ENCODE data around the gene LNPK. TPM values are rescaled to one million over a fixed set of nuclear protein-coding genes. Genes with fewer than 3 reads are reported as not detected.

The LNPK gene, protein sequence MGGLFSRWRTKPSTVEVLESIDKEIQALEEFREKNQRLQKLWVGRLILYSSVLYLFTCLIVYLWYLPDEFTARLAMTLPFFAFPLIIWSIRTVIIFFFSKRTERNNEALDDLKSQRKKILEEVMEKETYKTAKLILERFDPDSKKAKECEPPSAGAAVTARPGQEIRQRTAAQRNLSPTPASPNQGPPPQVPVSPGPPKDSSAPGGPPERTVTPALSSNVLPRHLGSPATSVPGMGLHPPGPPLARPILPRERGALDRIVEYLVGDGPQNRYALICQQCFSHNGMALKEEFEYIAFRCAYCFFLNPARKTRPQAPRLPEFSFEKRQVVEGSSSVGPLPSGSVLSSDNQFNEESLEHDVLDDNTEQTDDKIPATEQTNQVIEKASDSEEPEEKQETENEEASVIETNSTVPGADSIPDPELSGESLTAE
- total RNA-seq (ENCODE audit: low replicate concordance), result 26.4 and 33.7 TPM in 2 replicates
- long read RNA-seq, full-length matches to known transcripts, result 21 of 38 reads
- long read RNA-seq, partial matches to known transcripts, result 3 of 38 reads
- long read RNA-seq, other reads (novel, unspliced or antisense), result 14 of 38 reads

DNA sequence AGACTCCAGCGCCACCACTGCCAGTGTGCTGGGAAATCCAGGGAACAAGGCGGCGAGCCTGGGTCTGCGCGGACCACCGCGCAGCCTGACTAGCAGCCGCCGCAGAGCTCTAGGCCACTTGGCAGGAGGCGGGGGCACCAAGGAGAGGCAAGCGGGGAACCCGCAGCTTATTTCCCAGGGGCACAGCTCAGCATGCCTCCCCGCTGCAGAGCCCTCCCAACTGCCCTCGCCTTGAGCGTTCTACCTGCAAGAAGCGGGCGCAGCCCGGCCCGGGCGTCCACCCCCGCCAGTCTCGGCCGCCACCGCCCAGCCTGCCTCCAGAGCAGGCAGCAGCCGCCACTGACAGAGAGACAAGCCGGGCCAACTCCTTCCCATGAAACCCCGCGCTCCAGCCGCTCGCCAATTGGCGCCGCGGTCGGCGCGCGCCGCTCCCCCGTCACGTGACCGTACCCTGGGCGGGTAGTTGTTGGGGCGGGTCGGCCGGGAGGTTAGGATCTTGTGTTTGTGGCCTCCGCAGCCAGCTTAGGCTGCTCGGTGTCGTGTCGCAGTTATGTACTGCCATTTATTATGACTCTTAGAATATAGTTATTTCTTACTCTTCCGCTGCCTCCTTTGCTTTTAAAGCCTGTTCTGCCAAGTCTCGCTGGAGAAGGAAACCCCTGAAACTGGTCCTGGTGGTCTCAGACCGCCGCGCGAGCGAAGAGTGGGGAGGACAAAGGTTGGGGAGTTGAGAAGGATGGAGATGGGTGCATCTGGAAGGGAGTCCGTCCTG, at the start of gene LNPK:
LNPK (minus strand) TSS at position 352 of the 772 bp plus-strand sequence. CDS start 6,683 bp downstream, outside the sequence.
- Mint-ChIP-seq H3K27me3 (no peaks in the 10 kb centered on the region), H3K36me3 (no peaks in the 10 kb centered on the region), H3K27ac (peak within 1 kb of the TSS; percentile 90), H3K9me3 (no peaks in the 10 kb centered on the region), H3K4me1 (ENCODE audit: unreplicated experiment) (peaks cover 20% of the 10 kb centered on the region), H3K4me3 (peak within 1 kb of the TSS; percentile 98)
- TF ChIP-seq, protein P1, sequence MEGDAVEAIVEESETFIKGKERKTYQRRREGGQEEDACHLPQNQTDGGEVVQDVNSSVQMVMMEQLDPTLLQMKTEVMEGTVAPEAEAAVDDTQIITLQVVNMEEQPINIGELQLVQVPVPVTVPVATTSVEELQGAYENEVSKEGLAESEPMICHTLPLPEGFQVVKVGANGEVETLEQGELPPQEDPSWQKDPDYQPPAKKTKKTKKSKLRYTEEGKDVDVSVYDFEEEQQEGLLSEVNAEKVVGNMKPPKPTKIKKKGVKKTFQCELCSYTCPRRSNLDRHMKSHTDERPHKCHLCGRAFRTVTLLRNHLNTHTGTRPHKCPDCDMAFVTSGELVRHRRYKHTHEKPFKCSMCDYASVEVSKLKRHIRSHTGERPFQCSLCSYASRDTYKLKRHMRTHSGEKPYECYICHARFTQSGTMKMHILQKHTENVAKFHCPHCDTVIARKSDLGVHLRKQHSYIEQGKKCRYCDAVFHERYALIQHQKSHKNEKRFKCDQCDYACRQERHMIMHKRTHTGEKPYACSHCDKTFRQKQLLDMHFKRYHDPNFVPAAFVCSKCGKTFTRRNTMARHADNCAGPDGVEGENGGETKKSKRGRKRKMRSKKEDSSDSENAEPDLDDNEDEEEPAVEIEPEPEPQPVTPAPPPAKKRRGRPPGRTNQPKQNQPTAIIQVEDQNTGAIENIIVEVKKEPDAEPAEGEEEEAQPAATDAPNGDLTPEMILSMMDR (conservative IDR thresholded peaks at IDR 0.05), result peak; percentile 21
- DNase-seq (ENCODE audit: extremely low spot score, unreplicated experiment), result peak; percentile 96

DNA sequence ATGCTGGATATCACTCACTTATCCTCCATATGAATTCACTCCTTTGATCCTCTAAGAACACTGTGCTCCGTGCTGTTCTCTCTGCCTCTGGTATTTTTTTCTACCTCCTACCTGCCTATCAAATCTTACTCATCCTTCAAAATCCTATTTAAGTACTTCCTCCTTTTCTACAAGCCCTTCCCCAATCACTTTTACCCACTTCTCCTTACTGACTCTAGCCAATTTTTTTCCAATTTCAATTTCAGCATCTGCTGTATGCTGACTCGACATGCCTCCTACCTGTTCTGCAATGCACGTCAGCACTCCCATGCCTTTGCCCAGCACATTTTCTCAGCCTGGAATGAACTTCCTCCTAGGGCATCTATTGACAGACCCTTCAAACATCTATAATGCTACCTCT, 37.3 kb upstream of the LNPK start:
- TF ChIP-seq, protein P1 (conservative IDR thresholded peaks at IDR 0.05), result no peak
- H3K9me3 Mint-ChIP-seq, result no peaks in the 10 kb centered on the region
- no peak overlapping the region for H3K4me3 Mint-ChIP-seq
- DNase-seq (ENCODE audit: extremely low spot score, unreplicated experiment), result no peak
- peaks cover 20% of the 10 kb centered on the region for H3K27me3 Mint-ChIP-seq
- no peaks in the 10 kb centered on the region for H3K4me1 Mint-ChIP-seq (ENCODE audit: unreplicated experiment)
- no peaks in the 10 kb centered on the region for H3K36me3 Mint-ChIP-seq
- no peak overlapping the region for H3K27ac Mint-ChIP-seq

DNA sequence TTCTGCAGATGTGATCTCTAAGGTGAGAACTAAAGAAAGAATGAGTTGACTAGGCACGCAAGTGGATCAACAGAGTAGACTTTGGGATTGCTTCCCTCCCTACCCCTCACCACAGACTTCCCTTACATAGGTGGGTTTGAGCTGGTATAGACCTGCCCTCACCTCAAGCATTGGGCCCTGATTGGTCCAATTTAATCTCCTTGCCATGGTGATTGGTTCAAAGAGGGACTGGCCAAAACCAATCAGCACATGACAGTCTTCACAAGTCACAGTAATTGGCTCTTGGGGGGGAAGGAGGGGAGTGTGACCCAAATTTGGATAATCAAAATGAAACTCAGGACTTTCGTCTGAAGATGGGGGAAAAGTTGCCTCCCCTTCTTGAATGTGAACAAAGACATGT, 36.6 kb upstream of the LNPK start:
- H3K36me3 Mint-ChIP-seq, result no peaks in the 10 kb centered on the region
- no peak for DNase-seq (ENCODE audit: extremely low spot score, unreplicated experiment)
- H3K27me3 Mint-ChIP-seq, result peaks cover 20% of the 10 kb centered on the region
- TF ChIP-seq, protein P1 (conservative IDR thresholded peaks at IDR 0.05), result no peak
- H3K4me3 Mint-ChIP-seq, result no peak overlapping the region
- H3K27ac Mint-ChIP-seq, result no peak overlapping the region
- no peaks in the 10 kb centered on the region for H3K9me3 Mint-ChIP-seq
- H3K4me1 Mint-ChIP-seq (ENCODE audit: unreplicated experiment), result no peaks in the 10 kb centered on the region

DNA sequence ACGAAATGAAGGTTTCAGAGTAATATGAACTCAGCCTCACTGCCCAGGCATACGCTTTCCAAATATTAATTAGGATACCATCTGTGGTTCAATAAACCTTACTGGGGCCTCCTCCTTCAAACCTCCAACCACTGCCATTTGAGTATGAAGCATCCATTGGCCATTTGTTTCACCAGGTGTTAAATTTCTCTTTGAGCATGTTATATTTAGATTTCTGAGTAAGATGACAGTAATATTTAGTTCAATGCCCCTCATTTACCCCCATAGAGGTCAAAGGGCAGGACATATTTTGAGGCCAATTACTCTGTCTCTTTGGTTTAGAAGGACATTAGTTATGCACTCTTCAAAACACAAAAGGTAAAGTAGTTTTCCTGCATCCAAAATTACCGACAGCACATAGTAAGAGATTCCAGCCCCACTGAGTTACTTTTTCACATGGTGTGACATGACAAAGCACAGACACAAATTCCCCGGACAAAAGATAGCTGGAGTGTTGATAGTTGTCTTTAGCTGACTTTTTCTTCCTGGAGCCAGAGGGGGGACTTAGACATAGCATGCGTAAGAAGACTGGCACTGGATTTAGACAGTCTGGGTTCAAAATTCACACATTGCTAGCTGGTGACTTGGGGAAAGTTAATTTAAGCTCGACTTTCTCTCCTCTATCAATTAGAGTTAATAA, 33.1 kb upstream of the LNPK start:
- H3K36me3 Mint-ChIP-seq, result no peaks in the 10 kb centered on the region
- TF ChIP-seq, protein P1 (conservative IDR thresholded peaks at IDR 0.05), result no peak
- H3K27ac Mint-ChIP-seq, result no peak overlapping the region
- H3K9me3 Mint-ChIP-seq, result no peaks in the 10 kb centered on the region
- H3K27me3 Mint-ChIP-seq, result peaks cover 22% of the 10 kb centered on the region
- no peak for DNase-seq (ENCODE audit: extremely low spot score, unreplicated experiment)
- no peak overlapping the region for H3K4me3 Mint-ChIP-seq
- H3K4me1 Mint-ChIP-seq (ENCODE audit: unreplicated experiment), result no peaks in the 10 kb centered on the region

DNA sequence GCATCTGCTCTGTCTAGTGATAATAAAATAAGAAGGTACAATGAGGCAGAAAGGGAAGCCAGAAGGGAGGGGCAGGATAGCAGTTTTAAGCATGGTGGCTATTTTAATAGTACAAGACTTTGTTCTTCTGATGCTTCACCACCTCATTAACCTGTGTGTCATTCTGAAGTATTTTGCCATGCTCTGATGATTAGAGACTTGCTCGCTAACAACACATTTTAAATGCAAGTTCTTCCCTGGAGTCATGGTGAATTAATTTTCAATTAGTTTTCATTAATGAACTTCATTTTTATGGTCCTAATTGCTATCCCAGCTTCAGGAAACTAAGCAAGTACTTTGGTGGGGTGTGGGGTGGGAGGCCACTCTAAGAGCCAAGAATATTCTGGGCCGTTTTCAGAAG, 25.7 kb upstream of the LNPK start:
- DNase-seq (ENCODE audit: extremely low spot score, unreplicated experiment), result no peak
- Mint-ChIP-seq H3K27ac (no peak overlapping the region), H3K27me3 (peaks cover 14% of the 10 kb centered on the region), H3K4me3 (no peak overlapping the region), H3K4me1 (ENCODE audit: unreplicated experiment) (no peaks in the 10 kb centered on the region), H3K36me3 (no peaks in the 10 kb centered on the region), H3K9me3 (no peaks in the 10 kb centered on the region)
- TF ChIP-seq, protein P1 (conservative IDR thresholded peaks at IDR 0.05), result no peak

Data from type B pancreatic cell (in vitro differentiated cells).